OCI-LY3 (cell line): ENCODE measurements around the gene PROK1.

ENCODE experiments used
- H2AFZ ChIP-seq: fragments of 200-600, 300-600 bp; shearing (Covaris generic); 2 replicates; pipeline ENCODE4 v1.6.0; 2014; ENCODE audit warnings: antibody characterized with exemption, low read depth, low read length
- H3K27ac ChIP-seq: fragments of 200-600, 300-600 bp; sonication (generic); 2 replicates; pipeline ENCODE4 v1.5.1; 2014; ENCODE audit warnings: mild to moderate bottlenecking, low read length, moderate library complexity, mixed read lengths
- H3K27me3 ChIP-seq: fragments of 200-600, 300-600 bp; sonication (generic); 2 replicates; pipeline ENCODE4 v1.6.1; 2014; ENCODE audit warnings: low read depth, low read length, mixed read lengths
- H3K36me3 ChIP-seq: fragments of 200-600, 300-600 bp; sonication (generic); replicated peaks from 2 replicates; pipeline ENCODE3; 2014; ENCODE audit warnings: low read depth, low read length, mixed read lengths
- H3K4me1 ChIP-seq: fragments of 300-600, 200-600 bp; sonication (generic); 2 replicates; pipeline ENCODE4 v1.6.1; 2014; ENCODE audit warnings: low read length, mixed read lengths
- H3K4me2 ChIP-seq: fragments of 200-600, 300-600 bp; sonication (generic); 2 replicates; pipeline ENCODE4 v1.6.1; 2014; ENCODE audit warnings: low read length, mixed read lengths
- H3K4me3 ChIP-seq: fragments of 300-600, 200-600 bp; sonication (generic); 2 replicates; pipeline ENCODE4 v1.5.1; 2014; ENCODE audit warnings: antibody characterized with exemption, mild to moderate bottlenecking, low read length, moderate library complexity
- H3K79me2 ChIP-seq: fragments of 300-600, 200-600 bp; shearing (Covaris generic); 2 replicates; pipeline ENCODE4 v1.6.1; 2014; ENCODE audit warnings: mild to moderate bottlenecking, low read length, mixed read lengths
- H3K9ac ChIP-seq: fragments of 300-600, 200-600 bp; shearing (Covaris generic); 2 replicates; pipeline ENCODE4 v1.6.0; 2014; ENCODE audit warnings: mild to moderate bottlenecking, low read length, moderate library complexity
- H3K9me3 ChIP-seq: fragments of 200-600, 300-600 bp; shearing (Covaris generic); 2 replicates; pipeline ENCODE4 v1.6.1; 2014; ENCODE audit warnings: low read length, mixed read lengths; ENCODE audit not compliant: insufficient read depth
- H4K20me1 ChIP-seq: fragments of 200-600, 300-600 bp; sonication (generic); 2 replicates; pipeline ENCODE4 v1.6.1; 2016; ENCODE audit warnings: low read length, mixed read lengths; ENCODE audit not compliant: insufficient read depth
- CTCF ChIP-seq: fragments of 200-600, 300-600 bp; sonication (generic); IDR thresholded peaks from 2 replicates; pipeline ENCODE4 v1.5.1; 2014; ENCODE audit warnings: antibody characterized with exemption, low read length, low read depth
- EZH2phosphoT487 ChIP-seq: fragments of 200-600 bp; shearing (Covaris generic); IDR thresholded peaks from 2 replicates; pipeline ENCODE4 v1.6.1; 2018; ENCODE audit warnings: antibody characterized with exemption, mixed run types, low read depth

The PROK1 gene

GRCh38 chr1:110444561-110444960 is 6.4 kb upstream of the PROK1 start:
- peaks cover 16% of the 10 kb centered on the region; the same call in 1 of the 2 replicates for H3K27me3 ChIP-seq
- H3K36me3 ChIP-seq, result no peaks in the 10 kb centered on the region
- no peak overlapping the region for H3K4me2 ChIP-seq
- H2AFZ ChIP-seq, result no peak overlapping the region
- H4K20me1 ChIP-seq, result no peaks in the 10 kb centered on the region
- H3K4me1 ChIP-seq, result no peaks in the 10 kb centered on the region
- H3K9me3 ChIP-seq, result no peaks in the 10 kb centered on the region
- no peaks in the 10 kb centered on the region for H3K79me2 ChIP-seq
- no peak overlapping the region for H3K9ac ChIP-seq
- TF ChIP-seq CTCF (no peak), EZH2phosphoT487 (no peak)
- no peak overlapping the region for H3K27ac ChIP-seq
- no peak overlapping the region for H3K4me3 ChIP-seq

- Histone ChIP-seq H3K27ac (no peak overlapping the region), H3K4me2 (no peak overlapping the region)
- TF ChIP-seq EZH2phosphoT487 (no peak), CTCF (no peak)
Measured at GRCh38 chr1:110449661-110450651, 993 bp upstream of the PROK1 start.

GRCh38 chr1:110452330-110452729 is 1.4 kb downstream of the PROK1 start:
- H3K4me3 ChIP-seq, result no peak overlapping the region
- no peak overlapping the region for H3K9ac ChIP-seq
- no peak overlapping the region for H2AFZ ChIP-seq
- H3K79me2 ChIP-seq, result no peaks in the 10 kb centered on the region
- no peaks in the 10 kb centered on the region for H3K9me3 ChIP-seq
- peaks cover 31% of the 10 kb centered on the region for H3K27me3 ChIP-seq
- H3K36me3 ChIP-seq, result no peaks in the 10 kb centered on the region
- H3K4me1 ChIP-seq, result no peaks in the 10 kb centered on the region
- TF ChIP-seq EZH2phosphoT487 (no peak), CTCF (no peak)
- no peaks in the 10 kb centered on the region for H4K20me1 ChIP-seq
- H3K4me2 ChIP-seq, result no peak overlapping the region
- no peak overlapping the region for H3K27ac ChIP-seq

More at GRCh38 chr1:110449661-110450651, 993 bp upstream of the PROK1 start:
- Histone ChIP-seq H3K4me1 (no peaks in the 10 kb centered on the region), H3K9ac (no peak overlapping the region), H3K4me3 (no peak overlapping the region), H3K79me2 (no peaks in the 10 kb centered on the region), H2AFZ (no peak overlapping the region), H3K9me3 (no peaks in the 10 kb centered on the region), H3K27me3 (peaks cover 32% of the 10 kb centered on the region), H3K36me3 (no peaks in the 10 kb centered on the region), H4K20me1 (no peaks in the 10 kb centered on the region)

- H3K27me3 ChIP-seq, result peaks cover 18% of the 10 kb centered on the region
- H2AFZ ChIP-seq, result no peak overlapping the region
- no peak for TF ChIP-seq CTCF
- no peak for TF ChIP-seq EZH2phosphoT487
Measured at GRCh38 chr1:110453829-110454228, 2.9 kb downstream of the PROK1 start.

More at GRCh38 chr1:110453829-110454228, 2.9 kb downstream of the PROK1 start:
- H3K36me3 ChIP-seq, result no peaks in the 10 kb centered on the region
- H3K4me1 ChIP-seq, result no peaks in the 10 kb centered on the region
- H3K4me2 ChIP-seq, result no peak overlapping the region
- H3K4me3 ChIP-seq, result no peak overlapping the region
- no peaks in the 10 kb centered on the region for H3K9me3 ChIP-seq
- no peaks in the 10 kb centered on the region for H3K79me2 ChIP-seq
- H3K9ac ChIP-seq, result no peak overlapping the region
- no peaks in the 10 kb centered on the region for H4K20me1 ChIP-seq
- H3K27ac ChIP-seq, result no peak overlapping the region
